M059J (cell line): ENCODE measurements around the gene CAMKMT. TPM values are rescaled to one million over a fixed set of nuclear protein-coding genes. Genes with fewer than 3 reads are reported as not detected.

Experiments
- DNase-seq: peaks from one replicate; pipeline ENCODE4 v3.0.0-alpha.2; 2012; ENCODE audit warnings: low read depth
- total RNA-seq: library from RNA; depleted of rRNA; stranded (reverse); fragments of >200 nt; shearing (Covaris generic); gene quantifications from 2 replicates; pipeline ENCODE4 v1.2.3, GENCODE V29; 2014; rRNA removed

CAMKMT gene
- total RNA-seq, 1 experiment from 2014 or later, result 3.4 TPM

DNA sequence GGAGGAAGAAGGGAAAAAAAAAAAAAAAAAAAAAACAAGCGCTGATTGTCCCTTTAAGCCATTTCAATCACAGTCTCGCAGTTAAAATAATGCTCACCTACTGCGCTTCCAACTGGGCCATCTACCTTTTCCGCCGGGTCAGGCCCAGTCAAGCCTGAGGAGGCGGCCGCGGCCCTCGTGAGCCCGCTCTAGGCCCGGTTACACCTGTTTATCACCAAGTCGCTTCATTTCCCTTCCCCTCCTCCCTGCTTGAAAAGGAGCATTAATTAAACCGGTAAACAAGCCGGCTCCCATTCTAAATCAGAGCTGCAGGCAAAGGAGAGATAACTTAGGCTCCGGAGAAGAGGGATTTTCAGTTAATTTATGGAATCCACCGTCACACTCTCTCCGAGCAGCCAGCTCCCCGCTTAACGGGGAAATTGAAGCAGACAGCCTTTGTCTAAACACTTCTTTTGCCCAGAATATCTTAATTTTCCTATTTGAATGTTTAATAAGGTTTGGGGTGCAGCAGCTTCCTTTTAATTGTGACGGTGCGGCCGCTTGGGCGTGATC lies 439.6 kb downstream of the CAMKMT start:
- no peak for DNase-seq

DNA sequence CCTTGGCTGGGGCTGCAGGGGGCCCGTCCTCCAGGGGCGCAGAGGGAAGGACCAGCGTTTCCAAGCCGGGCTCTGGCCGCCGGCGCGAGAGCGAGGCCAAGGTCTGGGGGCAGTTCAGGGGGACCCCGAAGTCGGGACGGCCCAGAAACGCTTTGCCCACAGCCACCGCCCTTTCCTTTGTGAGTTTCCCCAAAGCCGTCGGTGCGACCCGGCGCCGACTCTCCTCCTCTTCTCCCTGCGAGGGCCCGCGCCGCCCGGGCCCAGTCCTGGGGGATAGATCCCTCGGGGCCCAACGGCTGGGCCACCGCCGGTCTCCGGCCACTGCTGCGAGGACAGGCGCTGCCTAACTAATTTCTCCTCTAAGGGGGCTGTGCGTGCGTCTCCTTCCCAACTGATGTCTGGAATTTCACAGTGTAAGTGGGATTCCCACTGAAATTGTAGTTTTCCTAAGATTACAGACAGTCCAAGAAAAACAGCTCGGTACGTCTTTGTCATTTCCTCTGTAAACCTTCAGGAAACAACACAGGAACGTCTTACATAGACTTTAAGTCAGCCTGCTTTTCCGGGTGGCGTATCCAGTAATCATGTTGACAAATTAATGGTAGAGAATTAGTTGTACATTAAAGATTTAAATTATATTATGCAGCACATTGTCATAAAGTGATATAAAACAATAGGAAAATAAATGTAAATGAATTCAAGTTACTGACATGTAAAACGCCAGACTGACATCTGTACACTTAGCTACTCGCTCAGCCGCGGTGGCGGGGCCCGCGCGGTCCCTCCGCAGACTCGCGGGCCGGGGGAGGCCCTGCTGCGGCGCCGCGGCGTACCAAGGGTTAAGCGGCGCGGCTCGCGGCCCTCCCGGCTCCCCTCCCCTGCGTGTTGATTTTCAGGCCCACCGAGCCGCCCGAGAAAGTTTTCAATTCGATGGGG lies 440.4 kb downstream of the CAMKMT start:
- DNase-seq, result no peak

DNA sequence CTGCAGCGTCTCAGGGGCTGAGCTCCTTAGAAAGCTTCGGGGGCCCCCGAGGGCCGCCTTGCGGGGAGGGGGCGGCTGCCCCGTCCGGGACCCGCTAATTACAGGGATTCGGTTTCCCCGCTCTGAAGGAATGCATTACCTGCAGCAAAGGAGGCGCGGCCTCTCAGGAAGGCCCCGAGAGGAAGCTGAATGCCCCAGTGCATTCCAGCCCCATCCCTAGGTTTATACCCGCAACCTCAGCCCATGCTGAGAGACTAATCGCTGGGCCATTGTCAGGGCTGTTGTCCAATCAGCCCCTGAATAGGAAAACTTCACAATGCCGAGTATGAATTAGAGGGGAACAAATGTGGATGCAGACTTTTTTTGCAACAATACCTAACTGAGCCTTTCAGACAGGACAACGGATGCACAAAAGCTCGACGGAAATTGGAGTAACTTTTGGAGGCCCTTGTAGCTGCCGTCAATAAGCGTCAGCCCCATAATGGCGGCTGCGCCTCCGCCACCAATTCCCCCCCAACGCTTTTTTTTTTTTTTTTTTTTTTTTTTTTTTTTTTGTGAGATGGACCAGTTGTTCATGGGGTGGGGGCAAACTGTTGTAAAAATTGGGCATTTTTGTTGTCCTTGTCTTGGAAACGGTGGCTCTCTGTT lies 441.2 kb downstream of the CAMKMT start:
- peak; percentile 2 for DNase-seq

DNA sequence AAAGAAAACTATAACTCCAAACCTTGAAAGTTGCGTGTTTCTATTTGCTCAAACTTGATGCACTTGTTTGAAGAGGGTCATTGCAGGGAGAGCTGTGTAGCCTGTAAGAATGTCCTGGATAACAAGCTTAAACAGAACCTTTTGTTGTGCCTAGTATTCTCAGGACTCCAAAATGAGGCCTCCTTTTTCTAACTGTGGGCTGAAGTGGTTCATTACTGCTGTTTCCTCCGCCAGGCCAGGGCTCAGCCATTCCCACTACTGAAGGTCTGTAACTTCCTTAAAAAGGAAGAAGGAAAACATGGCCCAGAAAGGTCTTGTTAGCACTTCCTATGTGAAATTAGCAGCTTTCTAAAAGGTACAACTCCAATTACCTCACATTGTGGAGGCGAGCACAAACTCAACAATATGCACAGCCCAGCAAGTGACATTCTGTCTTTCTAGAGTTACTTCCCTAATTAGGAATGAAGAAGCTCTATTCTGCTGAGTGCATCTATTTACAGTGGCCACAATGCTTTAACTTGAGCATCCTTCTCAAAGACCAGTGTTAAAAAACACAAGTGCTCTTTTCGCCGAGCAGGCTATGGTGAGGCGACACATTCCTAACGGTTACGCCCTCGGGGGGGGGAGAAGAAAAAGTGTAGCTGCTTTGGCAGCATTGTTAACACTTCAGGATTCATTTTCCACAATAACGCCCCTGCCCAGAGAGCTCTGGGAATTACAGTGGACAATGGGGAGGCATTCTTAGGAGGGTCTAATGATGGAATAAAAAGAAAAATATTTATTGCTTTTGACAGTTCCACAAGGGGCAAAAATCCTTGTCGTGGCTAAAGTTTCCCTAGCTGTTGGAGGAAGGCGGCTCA lies 442.9 kb downstream of the CAMKMT start:
- no peak for DNase-seq

GRCh38 chr2:44805401-44806235 lies 443.9 kb downstream of the CAMKMT start:
- DNase-seq, result no peak

- DNase-seq, result no peak
Observed at GRCh38 chr2:44807201-44808025, 445.7 kb downstream of the CAMKMT start.

DNA sequence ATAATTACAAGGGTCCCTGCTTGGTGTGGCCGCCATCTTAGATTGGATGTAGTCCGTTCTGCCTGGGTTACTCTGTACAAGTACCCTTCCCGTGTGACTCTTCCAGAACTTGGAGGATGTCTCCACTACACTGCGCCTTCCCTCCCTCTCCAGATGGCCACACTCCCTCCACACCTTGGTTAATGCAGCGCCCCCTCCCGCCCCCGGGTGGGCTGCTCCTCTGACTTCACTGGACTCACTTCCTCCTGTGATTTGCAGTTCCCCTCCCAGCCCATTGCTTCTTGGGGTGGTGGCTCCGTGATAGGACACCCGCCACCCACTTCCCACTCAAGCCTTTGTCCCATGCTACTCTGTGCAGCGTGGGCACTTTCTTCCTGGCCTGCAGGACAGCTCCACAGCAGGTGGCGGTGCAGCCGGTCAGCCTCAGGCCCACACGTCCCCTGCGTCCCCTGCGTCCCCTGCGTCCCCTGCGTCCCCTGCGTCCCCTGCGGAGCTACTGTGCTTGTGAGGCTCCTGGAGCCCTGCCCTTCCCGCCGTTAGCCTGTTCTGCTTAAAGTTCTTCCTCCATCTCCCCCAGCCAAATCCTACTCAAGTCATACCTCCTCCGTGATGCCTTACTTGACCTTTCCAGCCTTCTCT lies 449.3 kb downstream of the CAMKMT start:
- DNase-seq, result no peak

GRCh38 chr2:44813165-44813564 lies 451.4 kb downstream of the CAMKMT start:
- no peak for DNase-seq

- no peak for DNase-seq
Observed at GRCh38 chr2:44813658-44814057, 451.9 kb downstream of the CAMKMT start.

- DNase-seq, result no peak
Observed at GRCh38 chr2:44817256-44817655, 455.5 kb downstream of the CAMKMT start.

DNA sequence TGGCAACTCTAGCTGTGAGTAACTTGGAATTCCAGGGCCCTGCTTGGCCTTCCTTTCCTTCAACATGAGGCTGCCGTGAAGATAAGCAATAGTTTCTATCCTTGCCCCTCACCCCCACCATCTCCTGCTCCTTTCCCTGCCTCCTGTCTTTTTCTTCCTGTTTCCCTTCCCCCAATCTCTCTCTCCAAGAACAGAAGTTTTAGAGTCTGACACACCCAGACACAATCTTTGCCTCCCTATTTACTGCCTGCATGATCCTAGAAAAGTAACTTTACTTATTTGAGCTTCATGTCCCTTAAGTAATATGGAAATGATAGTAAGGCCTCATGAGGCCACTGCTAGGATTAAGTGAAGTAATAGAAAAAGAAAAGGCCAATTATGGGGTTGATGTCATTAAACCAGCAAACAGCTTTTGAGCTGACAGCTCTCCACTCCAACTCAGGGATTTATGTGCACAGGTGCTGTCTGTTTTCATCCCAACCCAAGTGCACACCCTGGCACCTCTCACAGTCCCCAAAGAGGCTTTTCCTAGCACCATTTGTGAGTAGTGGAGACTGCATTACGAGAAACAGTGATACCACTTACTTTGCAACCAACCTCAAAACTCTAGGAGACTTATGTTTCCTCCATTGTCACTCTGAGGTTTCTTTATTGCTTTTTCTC lies 456.1 kb downstream of the CAMKMT start:
- no peak for DNase-seq

DNA sequence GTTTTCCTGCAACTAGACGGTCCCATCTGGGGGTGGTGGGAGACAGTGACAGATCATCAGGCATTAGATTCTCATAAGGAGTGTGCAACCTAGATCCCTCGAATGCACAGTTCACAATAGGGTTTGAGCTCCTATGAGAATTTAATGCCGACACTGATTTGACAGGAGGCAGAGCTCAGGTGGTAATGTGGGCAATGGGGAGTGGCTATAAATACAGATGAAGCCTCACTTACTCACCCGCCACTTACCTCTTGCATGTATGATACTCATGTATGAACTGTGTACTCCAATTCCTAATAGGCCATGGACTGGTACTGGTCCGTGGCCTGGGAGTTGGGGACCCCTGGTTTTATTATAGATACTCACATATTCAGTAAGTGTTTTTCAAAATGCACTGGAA lies 457.3 kb downstream of the CAMKMT start:
- no peak for DNase-seq

- DNase-seq, result no peak
Observed at GRCh38 chr2:44821500-44821899, 459.8 kb downstream of the CAMKMT start.

DNA sequence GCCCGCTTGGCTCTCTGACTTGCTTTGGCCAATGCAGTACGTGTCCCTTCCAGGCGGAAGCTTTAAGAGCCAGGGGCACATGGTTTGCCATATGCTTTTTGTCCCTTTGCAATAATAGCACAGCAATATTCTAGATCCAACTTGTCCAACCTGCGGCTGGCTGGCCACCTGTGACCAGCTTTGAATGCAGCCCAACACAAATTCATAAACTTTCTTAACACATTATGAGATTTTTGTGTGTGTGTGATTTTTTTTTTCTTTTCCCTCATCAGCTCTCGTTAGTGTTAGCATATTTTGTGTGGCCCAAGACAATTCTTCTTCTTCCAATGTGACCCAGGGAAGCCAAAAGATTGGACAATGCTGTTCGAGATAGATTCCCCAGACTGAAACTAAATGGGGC lies 460.4 kb downstream of the CAMKMT start:
- DNase-seq, result no peak

Other genes starting within 250 kb of the CAMKMT start
- 32.2 and 33.1 TPM in 2 replicates for gene PPM1B, start 193.1 kb upstream of the CAMKMT start, total RNA-seq
- not detected in 2 replicates for gene SLC3A1, start 86.5 kb upstream of the CAMKMT start, total RNA-seq
- 23.8 and 31.2 TPM in 2 replicates for gene PREPL, start 453 bp upstream of the CAMKMT start, total RNA-seq